HG03159 (cell line): ENCODE measurements around the gene HSPA1A.
A peak's percentile ranks its signal among the peaks of the same experiment; 100 is the strongest.
"Not testable (repeated sequence)": the region's sequence is repeated elsewhere in the genome, so short reads cannot be mapped to it uniquely, and the experiment has no call there.

Experiments used
- ATAC-seq: cut with Tn5 transposase; IDR thresholded peaks from one replicate; pipeline ENCODE4 v1.9.1; 2021; ENCODE audit warnings: mild to moderate bottlenecking, moderate library complexity; ENCODE audit not compliant: unreplicated experiment

The HSPA1A gene

DNA sequence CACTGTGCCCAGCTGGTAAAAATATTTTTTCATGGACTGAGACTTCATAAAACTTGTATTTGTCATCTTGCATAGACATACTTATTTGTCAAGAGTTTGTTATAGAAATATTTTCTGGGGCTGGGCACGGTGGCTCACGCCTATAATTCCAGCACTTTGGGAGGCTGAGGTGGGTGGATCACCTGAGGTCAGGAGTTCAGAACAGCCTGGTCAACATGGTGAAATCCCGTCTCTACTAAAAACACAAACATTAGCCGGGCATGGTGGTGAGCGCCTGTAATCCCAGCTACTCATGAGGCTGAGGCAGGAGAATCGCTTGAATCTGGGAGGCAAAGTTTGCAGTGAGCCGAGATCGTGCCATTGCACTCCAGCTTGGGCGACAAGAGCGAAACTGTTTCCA lies 6.7 kb upstream of the HSPA1A start:
- not testable (repeated sequence) for ATAC-seq

DNA sequence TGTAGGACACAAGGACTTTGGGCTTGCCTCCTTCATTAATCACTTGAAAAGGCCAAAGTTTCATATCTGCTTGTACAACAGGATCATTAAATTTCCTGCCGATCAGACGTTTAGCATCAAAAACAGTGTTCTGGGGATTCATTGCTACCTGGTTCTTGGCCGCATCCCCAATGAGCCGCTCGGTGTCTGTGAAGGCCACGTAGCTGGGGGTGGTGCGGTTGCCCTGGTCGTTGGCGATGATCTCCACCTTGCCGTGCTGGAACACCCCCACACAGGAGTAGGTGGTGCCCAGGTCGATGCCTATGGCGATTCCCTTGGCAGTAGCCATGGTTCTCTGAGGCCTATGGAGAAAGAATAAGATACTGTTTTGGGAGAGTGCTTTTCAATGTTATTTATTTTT lies 3.7 kb upstream of the HSPA1A start:
- no peak for ATAC-seq

GRCh38 chr6:31813465-31813849 lies 1.9 kb upstream of the HSPA1A start:
- ATAC-seq, result no peak

- no peak for ATAC-seq
Measured at GRCh38 chr6:31814677-31815024, 692 bp upstream of the HSPA1A start.

DNA sequence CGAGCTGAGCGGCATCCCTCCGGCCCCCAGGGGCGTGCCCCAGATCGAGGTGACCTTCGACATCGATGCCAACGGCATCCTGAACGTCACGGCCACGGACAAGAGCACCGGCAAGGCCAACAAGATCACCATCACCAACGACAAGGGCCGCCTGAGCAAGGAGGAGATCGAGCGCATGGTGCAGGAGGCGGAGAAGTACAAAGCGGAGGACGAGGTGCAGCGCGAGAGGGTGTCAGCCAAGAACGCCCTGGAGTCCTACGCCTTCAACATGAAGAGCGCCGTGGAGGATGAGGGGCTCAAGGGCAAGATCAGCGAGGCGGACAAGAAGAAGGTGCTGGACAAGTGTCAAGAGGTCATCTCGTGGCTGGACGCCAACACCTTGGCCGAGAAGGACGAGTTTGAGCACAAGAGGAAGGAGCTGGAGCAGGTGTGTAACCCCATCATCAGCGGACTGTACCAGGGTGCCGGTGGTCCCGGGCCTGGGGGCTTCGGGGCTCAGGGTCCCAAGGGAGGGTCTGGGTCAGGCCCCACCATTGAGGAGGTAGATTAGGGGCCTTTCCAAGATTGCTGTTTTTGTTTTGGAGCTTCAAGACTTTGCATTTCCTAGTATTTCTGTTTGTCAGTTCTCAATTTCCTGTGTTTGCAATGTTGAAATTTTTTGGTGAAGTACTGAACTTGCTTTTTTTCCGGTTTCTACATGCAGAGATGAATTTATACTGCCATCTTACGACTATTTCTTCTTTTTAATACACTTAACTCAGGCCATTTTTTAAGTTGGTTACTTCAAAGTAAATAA lies 2.0 kb downstream of the HSPA1A start:
- not testable (repeated sequence) for ATAC-seq

DNA sequence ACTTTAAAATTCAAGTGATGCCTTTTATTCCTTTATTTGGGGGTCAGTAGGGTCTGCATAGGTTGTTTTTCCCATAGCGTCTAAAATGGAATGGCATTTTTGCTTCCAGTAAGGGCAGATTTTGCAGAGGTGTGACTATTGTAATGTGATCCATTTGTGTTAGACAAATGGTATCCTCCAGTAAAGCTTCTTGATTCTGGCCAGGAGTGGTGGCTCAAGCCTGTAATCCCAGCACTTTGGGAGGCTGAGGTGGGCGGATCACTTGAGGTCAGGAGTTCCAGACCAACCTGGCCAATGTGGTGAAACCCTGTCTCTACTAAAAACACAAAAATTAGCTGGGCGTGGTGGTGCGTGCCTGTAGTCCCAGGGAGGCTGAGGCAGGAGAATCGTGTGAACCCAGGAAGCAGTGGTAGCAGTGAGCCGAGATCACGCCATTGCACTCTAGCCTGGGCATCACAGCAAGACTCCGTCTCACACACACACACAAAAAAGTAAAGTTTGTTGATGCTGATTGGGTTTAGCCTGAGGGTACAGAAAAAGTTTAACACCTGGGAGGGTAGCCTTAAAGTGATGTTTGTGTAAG lies 2.7 kb downstream of the HSPA1A start:
- not testable (repeated sequence) for ATAC-seq

DNA sequence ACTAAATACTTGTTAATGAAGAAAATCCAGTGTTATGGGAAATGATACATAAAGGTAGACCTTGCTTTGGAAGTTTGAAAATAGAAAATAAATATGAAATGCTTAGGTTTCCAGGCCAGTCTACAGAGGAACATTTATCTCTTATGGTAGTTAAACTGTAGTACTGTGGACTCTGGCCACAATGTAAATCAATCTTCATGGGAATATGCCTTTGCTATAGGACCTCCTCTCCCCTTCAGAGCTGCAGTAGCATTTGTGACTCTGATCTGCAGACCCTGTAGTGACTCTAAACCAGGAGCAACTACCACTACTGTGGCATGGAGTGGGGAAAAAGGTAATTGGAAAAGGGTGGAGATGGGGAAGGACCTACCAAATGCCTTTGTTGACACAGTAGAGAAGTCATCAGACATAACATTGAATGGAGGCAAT lies 4.5 kb downstream of the HSPA1A start:
- no peak for ATAC-seq

DNA sequence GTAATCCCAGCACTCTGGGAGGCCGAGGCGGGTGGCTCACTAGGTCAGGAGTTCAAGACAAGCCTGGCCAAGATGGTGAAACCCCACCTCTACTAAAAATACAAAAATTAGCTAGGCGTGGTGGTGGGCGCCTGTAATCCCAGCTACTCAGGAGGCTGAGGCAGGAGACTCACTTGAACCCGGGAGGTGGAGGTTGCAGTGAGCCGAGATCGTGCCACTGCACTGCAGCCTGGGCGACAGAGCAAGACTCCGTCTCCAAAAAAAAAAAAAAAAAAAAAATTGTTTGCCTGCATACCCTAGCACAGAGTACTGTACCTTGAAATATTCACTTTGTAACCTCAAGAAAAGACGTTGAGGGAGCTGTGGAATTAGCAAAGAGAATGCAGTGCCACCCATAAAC lies 5.1 kb downstream of the HSPA1A start:
- ATAC-seq, result not testable (repeated sequence)

DNA sequence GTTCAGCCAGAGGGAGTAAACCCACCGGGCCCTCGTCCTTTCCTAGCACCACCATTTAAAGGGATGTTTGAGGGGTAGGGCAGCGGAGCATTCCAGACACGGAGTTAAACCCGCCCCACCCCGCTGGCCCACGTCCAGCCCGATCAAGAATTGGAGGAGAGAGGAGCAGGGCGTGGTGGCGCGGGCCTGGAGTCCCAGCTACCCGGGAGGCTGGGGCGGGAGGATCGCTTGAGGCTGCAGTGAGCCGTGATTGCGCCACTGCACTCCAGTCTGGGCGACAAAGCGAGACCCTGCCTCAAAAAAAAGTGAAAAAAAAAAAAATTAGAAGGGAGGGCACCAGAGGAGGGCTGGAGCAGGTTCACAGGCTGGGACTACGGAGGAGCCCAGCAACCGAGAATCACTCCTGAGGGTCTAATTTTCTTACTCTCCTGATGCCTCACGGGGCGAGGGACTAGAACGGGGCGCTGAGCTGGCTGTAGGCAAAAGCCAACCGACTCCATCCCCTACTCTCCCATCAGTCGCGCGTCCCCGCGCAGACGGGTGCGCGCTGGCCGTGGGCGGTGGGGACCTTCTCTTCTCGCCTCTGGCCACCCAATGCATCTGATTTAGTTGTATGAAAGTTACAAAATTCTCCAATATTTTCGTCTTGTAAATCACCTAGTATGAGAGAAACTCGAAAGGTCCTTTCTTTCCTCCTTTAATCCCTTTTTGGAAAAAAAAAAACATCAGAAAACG lies 6.1 kb downstream of the HSPA1A start:
- no peak for ATAC-seq

- no peak for ATAC-seq
Measured at GRCh38 chr6:31822036-31822821, 6.9 kb downstream of the HSPA1A start.

GRCh38 chr6:31823592-31824196 lies 8.4 kb downstream of the HSPA1A start:
- ATAC-seq, result not testable (repeated sequence)

- no peak for ATAC-seq
Measured at GRCh38 chr6:31825553-31825952, 10.2 kb downstream of the HSPA1A start.

- peak; percentile 4 for ATAC-seq
Measured at GRCh38 chr6:31826793-31827285, 11.5 kb downstream of the HSPA1A start.

GRCh38 chr6:31827286-31828079 lies 12.1 kb downstream of the HSPA1A start, which contains the start of gene HSPA1B:
TSS of gene HSPA1B (plus strand) at chr6:31827738. CDS start at chr6:31827951, 213 bp downstream.
- peak; percentile 60 for ATAC-seq

- no peak for ATAC-seq
Measured at GRCh38 chr6:31829633-31830283, 14.4 kb downstream of the HSPA1A start.

DNA sequence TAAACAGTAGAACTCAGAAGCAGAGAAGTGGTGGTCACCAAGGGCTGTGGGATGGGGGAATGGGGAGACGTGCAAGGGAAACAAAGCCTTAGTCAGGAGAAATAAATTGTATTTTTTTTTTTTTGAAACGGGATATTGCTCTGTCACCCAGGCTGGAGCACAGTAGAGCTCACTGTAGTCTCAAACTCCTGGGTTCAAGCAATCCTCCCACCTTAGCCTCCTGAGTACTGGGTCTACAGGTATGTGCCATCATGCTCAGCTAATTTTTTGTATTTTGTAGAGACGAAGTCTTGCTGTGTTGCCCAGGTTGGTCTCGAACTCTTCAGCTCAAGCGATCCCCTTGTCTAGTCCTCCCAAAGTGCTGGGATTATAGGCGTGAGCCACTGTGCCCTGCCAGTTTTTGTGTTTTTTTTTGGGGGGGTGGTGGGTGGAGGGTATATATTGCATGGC lies 15.6 kb downstream of the HSPA1A start:
- no peak for ATAC-seq

DNA sequence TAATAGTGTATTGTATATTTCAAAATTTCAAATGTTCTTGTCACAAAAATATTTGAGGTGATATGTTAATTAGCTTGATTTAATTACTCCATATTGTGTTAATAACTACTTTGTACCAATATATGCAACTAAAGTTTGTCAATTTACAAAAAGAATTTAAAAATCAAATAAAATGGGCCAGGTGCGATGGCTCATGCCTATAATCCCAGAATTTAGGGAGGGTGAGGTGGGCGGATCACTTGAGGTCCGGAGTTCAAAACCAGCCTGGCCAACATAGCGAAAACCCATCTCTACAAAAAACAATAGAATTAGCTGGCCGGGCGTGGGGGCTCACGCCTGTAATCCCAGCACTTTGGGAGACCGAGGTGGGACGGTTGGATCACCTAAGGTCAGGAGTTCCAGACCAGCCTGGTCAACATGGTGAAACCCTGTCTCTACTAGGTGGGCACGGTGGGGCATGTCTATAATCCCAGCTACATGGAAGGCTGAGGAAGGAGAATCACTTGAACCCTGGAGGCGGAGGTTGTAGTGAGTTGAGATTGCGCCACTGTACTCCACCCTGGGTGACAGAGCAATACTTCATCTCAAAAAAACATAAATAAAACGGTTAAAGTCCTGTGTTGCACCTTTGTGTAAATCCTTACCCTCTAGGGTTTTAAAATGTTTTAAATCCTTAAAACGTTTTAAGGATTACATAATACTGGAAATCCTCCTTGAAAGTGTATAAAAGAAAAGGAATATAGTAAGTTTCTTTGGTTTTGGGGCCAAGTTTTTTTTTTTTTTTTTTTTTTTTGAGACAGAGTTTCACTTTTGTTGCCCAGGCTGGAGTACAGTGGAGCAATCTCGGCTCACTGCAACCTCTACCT lies 16.2 kb downstream of the HSPA1A start:
- ATAC-seq, result no peak
